OCI-LY7 (cell line): Measurements from ENCODE around the gene PAH. TPM values are rescaled to one million over a fixed set of nuclear protein-coding genes. Genes with fewer than 3 reads are reported as not detected.

Experiments used
- BruUV-seq: library from RNA; stranded (reverse); fragments of 400-500 nt; replicated peaks from 2 replicates; lab custom pipeline; 2021; lab: Mats Ljungman, UMichigan
- CTCF ChIA-PET: fragments of 300-600 bp; sonication (Branson Sonifier 250); formaldehyde crosslinking; loops from one replicate; lab custom pipeline; 2022; ENCODE audit warnings: antibody characterized with exemption; ENCODE audit not compliant: unreplicated experiment; lab: Charles Lee
- POLR2A ChIA-PET: fragments of 300-600 bp; sonication (Branson Sonifier 250); formaldehyde crosslinking; loops from one replicate; lab custom pipeline; 2022; ENCODE audit warnings: antibody characterized with exemption; lab: Charles Lee
- DNase-seq: peaks from one replicate; pipeline ENCODE4 v3.0.0-alpha.2; 2015; ENCODE audit warnings: low spot score
- H2AFZ ChIP-seq: fragments of 200-600 bp; sonication (generic), shearing (Covaris generic); 2 replicates; pipeline ENCODE4 v1.6.1; 2014; ENCODE audit warnings: mild to moderate bottlenecking, antibody characterized with exemption, low read length, moderate library complexity
- H3K27ac ChIP-seq: fragments of 200-600 bp; sonication (generic); 2 replicates; pipeline ENCODE4 v1.5.1; 2014; ENCODE audit warnings: mixed run types, low read depth, mild to moderate bottlenecking, moderate library complexity, low read length, inconsistent platforms; ENCODE audit not compliant: poor library complexity, severe bottlenecking
- H3K36me3 ChIP-seq: fragments of 200-600 bp; sonication (generic); 2 replicates; pipeline ENCODE4 v1.6.1; 2014; ENCODE audit warnings: mild to moderate bottlenecking, antibody characterized with exemption, low read length, moderate library complexity, mixed read lengths; ENCODE audit not compliant: insufficient read depth
- H3K4me1 ChIP-seq: fragments of 200-600 bp; sonication (generic); 2 replicates; pipeline ENCODE4 v1.5.1; 2014; ENCODE audit warnings: mild to moderate bottlenecking, low read length; ENCODE audit not compliant: insufficient read depth, poor library complexity, severe bottlenecking
- H3K4me2 ChIP-seq: fragments of 200-600 bp; sonication (generic); 2 replicates; pipeline ENCODE4 v1.6.1; 2014; ENCODE audit warnings: mild to moderate bottlenecking, low read length
- H3K4me3 ChIP-seq: fragments of 200-600 bp; sonication (generic); 2 replicates; pipeline ENCODE4 v1.5.1; 2014; ENCODE audit warnings: mild to moderate bottlenecking, low read depth, low read length; ENCODE audit not compliant: poor library complexity, severe bottlenecking
- H3K79me2 ChIP-seq: fragments of 200-600 bp; sonication (generic); 2 replicates; pipeline ENCODE4 v1.6.1; 2016; ENCODE audit warnings: low read depth, mild to moderate bottlenecking, low read length, moderate library complexity, mixed read lengths; ENCODE audit not compliant: insufficient read depth
- H3K9me2 ChIP-seq: fragments of 200-600 bp; sonication (generic); 2 replicates; pipeline ENCODE4 v1.6.1; 2016; ENCODE audit warnings: mild to moderate bottlenecking, low read length, mixed read lengths; ENCODE audit not compliant: insufficient read depth
- H3K9me3 ChIP-seq: fragments of 200-600 bp; sonication (generic); 2 replicates; pipeline ENCODE4 v1.6.1; 2014; ENCODE audit warnings: mild to moderate bottlenecking, mixed run types, low read length, mixed read lengths
- H4K20me1 ChIP-seq: fragments of 200-600 bp; sonication (generic); 2 replicates; pipeline ENCODE4 v1.6.1; 2014; ENCODE audit warnings: mild to moderate bottlenecking, antibody characterized with exemption, low read length, moderate library complexity, mixed read lengths; ENCODE audit not compliant: insufficient read depth
- EZH2phosphoT487 ChIP-seq: fragments of 200-600 bp; sonication (generic); IDR thresholded peaks from 2 replicates; pipeline ENCODE4 v1.6.1; 2018; ENCODE audit warnings: low read depth, borderline replicate concordance, mild to moderate bottlenecking, mixed run types, antibody characterized with exemption, low read length, moderate library complexity, mixed read lengths
- intact Hi-C: fragments of 100-400 bp; cut with micrococcal nuclease; formaldehyde crosslinking; loops from one replicate; pipeline ENCODE4 v1.10.0; 2022; ENCODE audit not compliant: unreplicated experiment
- total RNA-seq, 2 experiments: library from RNA; depleted of rRNA in 1 of 2; stranded (reverse); fragments of >200 nt in 1 of 2; shearing (Covaris generic) in 1 of 2; gene quantifications; 2 replicates each; pipeline ENCODE4 v1.2.3, GENCODE V29; 2014 to 2022
- TF ChIP-seq, protein P1 (sequence below): fragments of 200-600 bp; sonication (generic); conservative IDR thresholded peaks from 2 replicates; pipeline ENCODE4 v1.5.1; 2014; ENCODE audit warnings: mild to moderate bottlenecking, antibody characterized with exemption, low read length, moderate library complexity, mixed read lengths

PAH gene
- total RNA-seq, 2 experiments from 2014 or later: not detected

DNA sequence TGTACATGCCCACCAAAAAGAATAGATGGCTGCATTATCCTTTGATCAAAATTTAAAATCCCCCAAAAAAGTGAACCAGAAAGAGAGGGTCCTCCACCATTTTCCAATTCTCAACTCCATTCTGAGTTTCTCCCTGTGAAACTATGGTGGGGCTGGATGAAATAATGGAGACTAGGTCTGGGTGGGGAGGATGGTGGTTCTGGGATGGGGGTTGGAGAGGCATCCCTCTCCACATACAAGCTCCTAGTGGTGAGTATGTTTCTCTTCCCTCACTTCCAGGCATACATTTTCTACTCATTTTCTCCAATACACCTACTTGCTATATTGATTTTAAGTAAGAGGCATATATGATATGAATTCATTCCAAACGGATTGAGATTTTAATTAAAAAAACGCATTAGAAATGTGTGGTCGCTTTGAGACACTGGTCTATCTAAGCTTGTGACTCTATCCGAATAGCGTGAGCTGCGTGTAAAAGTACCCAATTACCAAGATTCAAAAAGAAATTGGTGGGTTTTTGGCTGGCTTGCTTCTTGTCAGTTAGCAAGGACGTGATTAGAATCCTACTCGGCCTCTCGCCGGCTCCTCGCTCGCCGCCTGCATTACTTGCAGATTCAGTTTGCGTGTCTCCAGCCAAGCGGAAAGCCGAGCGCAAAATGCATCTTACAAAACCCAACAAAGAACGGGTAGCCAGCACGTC is 43.9 kb upstream of the PAH start:
- no peaks in the 10 kb centered on the region for H3K4me1 ChIP-seq
- no peak overlapping the region for H3K4me2 ChIP-seq
- POLR2A ChIA-PET: no interaction called here
- intact Hi-C loops: no loop called here
- H3K9me3 ChIP-seq: no peaks in the 10 kb centered on the region
- no TSS peak for BruUV-seq
- no peaks in the 10 kb centered on the region for H4K20me1 ChIP-seq
- no peak overlapping the region for H3K27ac ChIP-seq
- no peak overlapping the region for H2AFZ ChIP-seq
- CTCF ChIA-PET: no interaction called here
- no peaks in the 10 kb centered on the region for H3K79me2 ChIP-seq
- H3K4me3 ChIP-seq: no peak overlapping the region
- DNase-seq: no peak
- TF ChIP-seq, protein P1, sequence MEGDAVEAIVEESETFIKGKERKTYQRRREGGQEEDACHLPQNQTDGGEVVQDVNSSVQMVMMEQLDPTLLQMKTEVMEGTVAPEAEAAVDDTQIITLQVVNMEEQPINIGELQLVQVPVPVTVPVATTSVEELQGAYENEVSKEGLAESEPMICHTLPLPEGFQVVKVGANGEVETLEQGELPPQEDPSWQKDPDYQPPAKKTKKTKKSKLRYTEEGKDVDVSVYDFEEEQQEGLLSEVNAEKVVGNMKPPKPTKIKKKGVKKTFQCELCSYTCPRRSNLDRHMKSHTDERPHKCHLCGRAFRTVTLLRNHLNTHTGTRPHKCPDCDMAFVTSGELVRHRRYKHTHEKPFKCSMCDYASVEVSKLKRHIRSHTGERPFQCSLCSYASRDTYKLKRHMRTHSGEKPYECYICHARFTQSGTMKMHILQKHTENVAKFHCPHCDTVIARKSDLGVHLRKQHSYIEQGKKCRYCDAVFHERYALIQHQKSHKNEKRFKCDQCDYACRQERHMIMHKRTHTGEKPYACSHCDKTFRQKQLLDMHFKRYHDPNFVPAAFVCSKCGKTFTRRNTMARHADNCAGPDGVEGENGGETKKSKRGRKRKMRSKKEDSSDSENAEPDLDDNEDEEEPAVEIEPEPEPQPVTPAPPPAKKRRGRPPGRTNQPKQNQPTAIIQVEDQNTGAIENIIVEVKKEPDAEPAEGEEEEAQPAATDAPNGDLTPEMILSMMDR: no peak
- TF ChIP-seq EZH2phosphoT487: no peak
- no peaks in the 10 kb centered on the region for H3K36me3 ChIP-seq
- H3K9me2 ChIP-seq: no peaks in the 10 kb centered on the region

GRCh38 chr12:102959391-102959790 is 42.3 kb upstream of the PAH start:
- Histone ChIP-seq H3K4me3 (no peak overlapping the region), H3K4me1 (no peaks in the 10 kb centered on the region), H3K4me2 (no peak overlapping the region), H3K36me3 (no peaks in the 10 kb centered on the region), H3K27ac (no peak overlapping the region), H3K9me2 (no peaks in the 10 kb centered on the region), H3K79me2 (no peaks in the 10 kb centered on the region), H4K20me1 (no peaks in the 10 kb centered on the region), H2AFZ (no peak overlapping the region), H3K9me3 (no peaks in the 10 kb centered on the region)
- ChIA-PET CTCF (no interaction called here), POLR2A (no interaction called here)
- no peak for DNase-seq
- no TSS peak for BruUV-seq
- TF ChIP-seq, protein P1: no peak
- no peak for TF ChIP-seq EZH2phosphoT487
- intact Hi-C loops: no loop called here

- Histone ChIP-seq H3K36me3 (no peaks in the 10 kb centered on the region), H3K4me1 (no peaks in the 10 kb centered on the region), H3K27ac (no peak overlapping the region), H3K4me3 (no peak overlapping the region), H4K20me1 (no peaks in the 10 kb centered on the region), H3K79me2 (no peaks in the 10 kb centered on the region), H3K4me2 (no peak overlapping the region), H3K9me3 (no peaks in the 10 kb centered on the region), H3K9me2 (no peaks in the 10 kb centered on the region), H2AFZ (no peak overlapping the region)
- no peak for DNase-seq
- POLR2A ChIA-PET: no interaction called here
- intact Hi-C loops: no loop called here
- no TSS peak for BruUV-seq
- TF ChIP-seq EZH2phosphoT487: no peak
- TF ChIP-seq, protein P1: no peak
- CTCF ChIA-PET: no interaction called here
Measured at GRCh38 chr12:102958830-102959176, 41.8 kb upstream of the PAH start.
